Dendritic cell treated with granulocyte-macrophage colony-stimulating factor and Interleukin-4, amounts not matched to agents 40 ng/mL and 50 ng/mL, for 4 days (primary cell): ENCODE data around the gene PACRG.

Source experiments
- H3K27ac Mint-ChIP-seq: one replicate; pipeline ENCODE4 v1.8.0; 2022; ENCODE audit warnings: mild to moderate bottlenecking, mixed read lengths
- H3K27me3 Mint-ChIP-seq: one replicate; pipeline ENCODE4 v1.8.0; 2022; ENCODE audit warnings: mild to moderate bottlenecking, mixed read lengths
- H3K36me3 Mint-ChIP-seq: one replicate; pipeline ENCODE4 v1.8.0; 2022; ENCODE audit warnings: low read depth, mixed read lengths
- H3K4me1 Mint-ChIP-seq: one replicate; pipeline ENCODE4 v1.8.0; 2022; ENCODE audit warnings: low read depth, mixed read lengths
- H3K4me3 Mint-ChIP-seq: one replicate; pipeline ENCODE4 v1.8.0; 2022; ENCODE audit warnings: mild to moderate bottlenecking, moderate library complexity, mixed read lengths
- H3K9me3 Mint-ChIP-seq: one replicate; pipeline ENCODE4 v1.8.0; 2022; ENCODE audit warnings: mixed read lengths
- intact Hi-C: fragments of 100-400 bp; cut with micrococcal nuclease; formaldehyde crosslinking; loops from one replicate; pipeline ENCODE4 v1.15.0; 2022

PACRG gene

DNA sequence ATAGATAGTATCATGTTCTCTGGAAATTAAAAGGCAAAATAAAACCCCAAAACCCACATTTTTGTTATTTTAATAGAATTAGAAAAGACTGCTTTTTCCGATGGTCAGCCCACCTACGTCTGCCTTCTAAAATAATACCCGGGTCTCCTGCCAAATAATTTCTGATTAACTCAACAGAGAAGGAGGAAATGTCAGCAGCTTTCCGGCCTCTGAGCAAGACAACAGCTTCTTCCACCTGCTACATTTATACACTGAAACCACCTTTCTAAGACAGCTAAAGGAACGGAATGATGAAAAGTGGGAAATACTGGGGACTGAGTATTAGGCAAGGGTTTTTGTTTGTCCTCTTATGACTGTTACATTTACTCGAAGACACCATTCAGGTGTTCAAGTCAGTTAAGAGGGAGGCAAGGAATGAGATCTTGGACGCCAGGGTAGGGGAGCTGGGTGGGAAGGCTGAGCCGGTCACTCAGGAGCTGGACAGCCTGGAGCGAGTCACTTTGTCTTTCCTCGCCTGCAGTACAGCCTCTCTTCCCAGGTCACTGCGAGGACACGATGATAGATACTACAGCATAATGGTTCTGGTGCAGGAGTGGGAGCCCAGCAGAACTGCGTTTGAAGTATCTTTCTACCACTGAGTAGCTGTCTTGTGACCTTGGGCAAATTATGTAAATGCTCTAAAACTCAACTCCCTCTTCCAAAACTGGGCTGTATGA lies 590.5 kb downstream of the PACRG start:
- no peak overlapping the region for H3K27ac Mint-ChIP-seq
- H3K36me3 Mint-ChIP-seq = no peaks in the 10 kb centered on the region
- no peaks in the 10 kb centered on the region for H3K9me3 Mint-ChIP-seq
- intact Hi-C loops = no loop called here
- H3K4me1 Mint-ChIP-seq = peaks cover 13% of the 10 kb centered on the region
- no peak overlapping the region for H3K4me3 Mint-ChIP-seq
- peaks cover 19% of the 10 kb centered on the region for H3K27me3 Mint-ChIP-seq

DNA sequence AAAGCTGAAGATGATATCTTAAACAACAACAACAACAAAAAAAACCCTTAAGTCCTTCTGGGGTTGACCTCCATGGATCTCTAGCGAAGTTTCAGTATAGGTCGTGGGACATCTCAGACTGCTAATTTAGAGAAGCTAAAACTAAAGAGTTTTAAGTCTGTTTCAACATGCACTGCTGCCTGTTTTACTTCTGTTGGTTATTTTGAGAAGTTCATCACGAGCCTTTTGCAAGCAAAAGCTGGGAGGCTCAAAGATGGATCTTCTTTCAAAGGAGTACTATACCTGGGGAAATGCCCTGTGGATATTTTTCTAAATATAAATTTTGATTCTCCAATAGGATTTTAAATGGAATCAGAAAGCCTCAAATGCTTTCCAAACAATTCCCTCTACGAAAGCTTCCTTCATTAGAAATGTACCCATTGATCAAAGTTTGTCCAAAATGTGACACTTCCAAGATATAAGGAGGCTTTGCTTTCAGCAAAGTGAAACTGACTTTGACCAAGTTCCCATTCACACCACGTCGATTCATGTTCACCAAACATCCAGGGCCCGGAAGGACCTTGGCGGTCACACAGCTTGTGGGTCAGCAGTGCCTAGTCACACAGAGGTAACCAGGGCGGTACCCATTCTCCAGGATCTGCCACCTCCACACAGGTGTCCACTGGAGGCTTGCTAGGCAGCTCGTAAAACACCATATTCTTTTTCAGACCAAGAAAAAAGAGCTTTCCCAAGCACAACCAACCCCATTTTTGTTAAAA lies 592.0 kb downstream of the PACRG start:
- peaks cover 18% of the 10 kb centered on the region for H3K4me1 Mint-ChIP-seq
- intact Hi-C loops = no loop called here
- H3K9me3 Mint-ChIP-seq = no peaks in the 10 kb centered on the region
- H3K4me3 Mint-ChIP-seq = no peak overlapping the region
- peaks cover 7% of the 10 kb centered on the region for H3K27me3 Mint-ChIP-seq
- H3K27ac Mint-ChIP-seq = peak overlapping the region; percentile 62
- H3K36me3 Mint-ChIP-seq = no peaks in the 10 kb centered on the region

DNA sequence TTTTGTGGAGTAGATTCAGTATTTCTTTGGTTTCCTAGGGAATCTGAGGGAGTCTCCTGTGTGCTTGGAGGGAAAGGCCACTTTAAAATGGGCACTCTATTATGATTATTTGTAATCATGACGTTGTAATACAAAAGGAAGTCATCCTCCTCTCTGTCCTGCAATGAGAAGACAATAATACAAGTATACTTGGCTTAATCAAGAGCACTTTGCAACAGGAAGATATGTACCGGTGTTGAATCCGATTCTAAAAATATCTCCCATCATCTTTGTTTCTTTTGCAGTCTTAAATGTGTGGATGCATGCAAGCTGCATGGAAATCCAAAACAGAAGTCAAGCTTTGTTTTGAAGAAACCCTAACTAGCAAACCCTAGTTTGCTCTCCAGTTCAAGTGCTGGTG lies 592.6 kb downstream of the PACRG start:
- Mint-ChIP-seq H3K27me3 (peaks cover 7% of the 10 kb centered on the region), H3K27ac (peak overlapping the region; percentile 62), H3K36me3 (no peaks in the 10 kb centered on the region), H3K4me1 (peaks cover 24% of the 10 kb centered on the region), H3K4me3 (no peak overlapping the region), H3K9me3 (no peaks in the 10 kb centered on the region)
- intact Hi-C loops = no loop called here

DNA sequence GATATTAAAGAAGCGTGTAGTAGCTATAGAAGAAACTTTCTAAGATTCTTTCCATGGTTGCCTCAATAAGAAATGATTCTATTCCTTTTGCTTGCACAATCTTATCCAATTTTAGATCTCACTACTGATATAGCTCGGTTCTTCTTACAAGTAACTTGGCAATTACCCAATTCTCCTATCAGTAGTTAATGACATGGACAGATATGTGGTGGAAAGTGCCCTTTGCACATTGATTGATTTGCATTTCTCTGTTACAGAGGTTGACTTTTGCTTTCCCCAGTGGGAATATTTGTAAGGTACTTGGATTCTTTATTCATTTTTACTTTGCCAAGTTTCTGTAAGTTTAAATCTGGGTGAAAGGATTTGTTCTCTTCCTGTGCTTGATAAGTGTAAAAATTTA lies 593.0 kb downstream of the PACRG start:
- no peak overlapping the region for H3K4me3 Mint-ChIP-seq
- peaks cover 25% of the 10 kb centered on the region for H3K4me1 Mint-ChIP-seq
- H3K27ac Mint-ChIP-seq = no peak overlapping the region
- H3K9me3 Mint-ChIP-seq = no peaks in the 10 kb centered on the region
- H3K36me3 Mint-ChIP-seq = no peaks in the 10 kb centered on the region
- peaks cover 5% of the 10 kb centered on the region for H3K27me3 Mint-ChIP-seq
- intact Hi-C loops = no loop called here

DNA sequence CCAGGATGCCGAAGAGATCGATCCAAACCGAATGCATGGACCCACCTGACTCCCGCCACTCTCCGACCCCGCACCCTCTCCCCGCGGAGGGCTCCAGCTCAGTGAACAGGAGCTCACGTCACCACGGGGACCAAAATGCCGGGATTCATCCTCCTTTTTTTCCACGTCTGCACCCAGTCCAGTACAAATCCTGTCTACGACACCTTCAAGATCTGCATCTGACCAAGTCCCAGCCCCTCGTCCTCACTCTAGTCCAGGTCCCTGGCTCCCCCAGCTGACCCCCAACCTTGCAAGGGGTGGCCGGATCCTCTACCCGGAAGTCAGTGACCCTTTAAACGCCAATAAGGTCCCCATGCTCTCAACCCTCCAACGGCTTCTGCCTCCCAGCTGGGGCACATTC lies 593.9 kb downstream of the PACRG start:
- intact Hi-C loops = no loop called here
- H3K27me3 Mint-ChIP-seq = peaks cover 4% of the 10 kb centered on the region
- H3K27ac Mint-ChIP-seq = peak overlapping the region; percentile 34
- no peaks in the 10 kb centered on the region for H3K9me3 Mint-ChIP-seq
- no peak overlapping the region for H3K4me3 Mint-ChIP-seq
- peaks cover 25% of the 10 kb centered on the region for H3K4me1 Mint-ChIP-seq
- no peaks in the 10 kb centered on the region for H3K36me3 Mint-ChIP-seq

DNA sequence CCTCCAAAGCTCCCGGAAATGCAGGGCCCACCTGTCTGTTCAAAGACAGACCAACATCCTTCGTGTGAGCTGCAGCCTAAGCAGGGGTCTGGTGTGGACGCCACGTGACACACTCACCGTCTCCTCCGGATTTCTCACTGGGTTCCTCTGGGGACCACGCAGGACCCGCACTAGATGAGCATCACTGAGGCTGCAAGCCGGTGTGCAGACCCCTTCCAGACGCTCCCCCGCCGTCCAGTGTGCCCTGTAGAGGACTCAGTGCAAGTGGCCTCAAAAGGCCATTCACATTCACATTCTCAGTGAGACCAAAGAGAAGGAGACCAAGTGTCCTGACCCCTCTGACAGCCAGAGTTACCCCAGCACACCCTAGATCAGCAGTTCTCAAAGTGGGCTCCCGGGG lies 595.5 kb downstream of the PACRG start:
- intact Hi-C loops = no loop called here
- Mint-ChIP-seq H3K4me1 (peaks cover 30% of the 10 kb centered on the region), H3K27ac (no peak overlapping the region), H3K27me3 (peaks cover 4% of the 10 kb centered on the region), H3K9me3 (peaks cover 12% of the 10 kb centered on the region), H3K4me3 (no peak overlapping the region), H3K36me3 (peaks cover 6% of the 10 kb centered on the region)

DNA sequence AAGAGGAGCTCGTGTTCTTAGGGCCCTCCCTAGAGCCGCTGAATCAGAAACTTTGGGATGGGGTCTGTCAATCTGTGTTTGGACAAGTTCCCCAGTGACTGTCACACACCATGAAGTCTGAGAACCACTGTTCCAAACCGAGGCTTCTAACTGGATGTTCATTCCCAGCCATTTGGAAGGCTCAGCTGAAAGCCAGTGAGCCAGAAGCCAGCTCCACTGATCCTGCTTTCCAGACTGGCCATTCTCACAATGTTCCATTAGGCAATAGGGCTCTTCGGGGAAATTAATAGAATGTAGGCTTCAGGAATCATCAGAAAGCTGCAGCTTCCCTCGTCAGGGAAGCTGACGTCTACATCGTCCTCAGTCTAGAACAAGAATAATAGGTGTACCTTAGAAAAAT lies 595.9 kb downstream of the PACRG start:
- H3K27me3 Mint-ChIP-seq = peaks cover 4% of the 10 kb centered on the region
- H3K4me1 Mint-ChIP-seq = peaks cover 30% of the 10 kb centered on the region
- H3K27ac Mint-ChIP-seq = no peak overlapping the region
- peaks cover 6% of the 10 kb centered on the region for H3K36me3 Mint-ChIP-seq
- H3K9me3 Mint-ChIP-seq = peaks cover 12% of the 10 kb centered on the region
- intact Hi-C loops = no loop called here
- H3K4me3 Mint-ChIP-seq = no peak overlapping the region

DNA sequence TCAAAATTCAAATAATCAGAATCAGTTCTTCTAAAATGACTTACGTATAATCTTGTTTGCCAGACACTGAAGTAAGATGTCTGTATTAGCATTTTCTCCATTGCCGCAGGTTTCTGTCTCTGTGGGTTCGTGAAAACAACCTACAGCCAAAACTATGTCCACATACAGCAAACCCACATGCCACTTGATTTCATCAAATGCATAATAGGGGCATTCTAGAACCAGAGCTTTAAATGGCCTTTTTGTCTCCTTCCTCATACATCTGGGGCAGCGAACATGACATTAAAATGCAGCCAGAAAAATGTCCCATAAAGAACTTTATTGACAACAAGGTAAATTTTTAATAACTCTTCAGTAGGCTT lies 596.5 kb downstream of the PACRG start:
- Mint-ChIP-seq H3K4me3 (no peak overlapping the region), H3K27me3 (peaks cover 4% of the 10 kb centered on the region), H3K4me1 (peaks cover 30% of the 10 kb centered on the region), H3K9me3 (peaks cover 12% of the 10 kb centered on the region), H3K27ac (no peak overlapping the region), H3K36me3 (peaks cover 6% of the 10 kb centered on the region)
- intact Hi-C loops = no loop called here

DNA sequence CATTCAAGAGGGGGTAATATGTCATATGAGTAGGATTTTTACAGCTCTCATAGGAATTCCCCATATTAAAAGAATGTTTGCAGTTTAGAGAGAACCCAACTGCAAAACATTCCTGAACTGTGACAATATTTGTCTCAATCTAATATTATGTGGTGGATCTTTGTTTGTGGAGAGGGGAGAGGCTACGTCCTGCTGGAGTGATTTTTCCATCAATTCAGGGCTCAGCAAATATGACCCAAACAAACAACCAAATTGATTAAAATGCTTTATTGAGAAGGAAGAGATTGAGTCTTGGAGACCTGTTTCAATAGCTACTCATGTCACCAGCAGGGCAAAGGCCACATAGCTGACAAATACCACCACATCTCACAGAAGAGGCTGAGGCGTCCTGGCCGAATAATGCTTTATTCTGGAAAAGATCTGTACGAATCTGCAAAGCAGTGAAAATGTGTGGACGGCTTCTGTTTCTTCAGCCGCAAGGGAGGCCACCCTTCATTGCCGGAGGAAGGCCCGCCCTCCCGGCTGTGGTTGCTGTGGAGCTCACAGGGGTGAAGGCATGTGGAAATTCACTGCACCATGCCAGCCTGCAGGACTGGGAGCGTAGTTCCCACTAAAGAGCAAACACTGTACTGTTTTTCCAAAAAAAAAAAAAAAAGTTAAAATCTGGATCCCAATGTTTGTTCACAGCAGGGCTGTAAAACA lies 597.1 kb downstream of the PACRG start:
- intact Hi-C loops = no loop called here
- Mint-ChIP-seq H3K4me1 (peaks cover 29% of the 10 kb centered on the region), H3K9me3 (peaks cover 12% of the 10 kb centered on the region), H3K27me3 (peaks cover 4% of the 10 kb centered on the region), H3K4me3 (no peak overlapping the region), H3K36me3 (peaks cover 6% of the 10 kb centered on the region), H3K27ac (no peak overlapping the region)

DNA sequence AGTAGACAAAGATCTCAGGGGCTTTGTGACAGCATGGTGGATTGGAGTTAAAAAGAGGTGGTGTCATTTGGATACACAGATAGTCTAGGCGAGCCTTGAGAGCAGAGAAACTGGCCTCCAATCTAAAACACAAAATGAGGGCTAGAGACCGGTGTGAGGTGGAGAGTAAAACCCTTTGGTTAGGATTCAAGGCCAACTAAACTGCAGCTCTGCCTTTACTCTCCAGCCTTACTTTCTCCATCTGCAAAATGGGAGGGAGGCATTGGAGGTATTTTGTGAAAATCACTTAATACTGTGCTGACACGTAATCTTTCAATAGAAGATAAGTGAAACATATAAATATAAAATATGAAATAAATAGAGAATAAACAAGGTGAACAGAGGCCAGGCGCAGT lies 597.6 kb downstream of the PACRG start:
- intact Hi-C loops = no loop called here
- Mint-ChIP-seq H3K9me3 (peaks cover 12% of the 10 kb centered on the region), H3K27me3 (peaks cover 4% of the 10 kb centered on the region), H3K27ac (no peak overlapping the region), H3K36me3 (peaks cover 6% of the 10 kb centered on the region), H3K4me1 (peaks cover 24% of the 10 kb centered on the region), H3K4me3 (no peak overlapping the region)

DNA sequence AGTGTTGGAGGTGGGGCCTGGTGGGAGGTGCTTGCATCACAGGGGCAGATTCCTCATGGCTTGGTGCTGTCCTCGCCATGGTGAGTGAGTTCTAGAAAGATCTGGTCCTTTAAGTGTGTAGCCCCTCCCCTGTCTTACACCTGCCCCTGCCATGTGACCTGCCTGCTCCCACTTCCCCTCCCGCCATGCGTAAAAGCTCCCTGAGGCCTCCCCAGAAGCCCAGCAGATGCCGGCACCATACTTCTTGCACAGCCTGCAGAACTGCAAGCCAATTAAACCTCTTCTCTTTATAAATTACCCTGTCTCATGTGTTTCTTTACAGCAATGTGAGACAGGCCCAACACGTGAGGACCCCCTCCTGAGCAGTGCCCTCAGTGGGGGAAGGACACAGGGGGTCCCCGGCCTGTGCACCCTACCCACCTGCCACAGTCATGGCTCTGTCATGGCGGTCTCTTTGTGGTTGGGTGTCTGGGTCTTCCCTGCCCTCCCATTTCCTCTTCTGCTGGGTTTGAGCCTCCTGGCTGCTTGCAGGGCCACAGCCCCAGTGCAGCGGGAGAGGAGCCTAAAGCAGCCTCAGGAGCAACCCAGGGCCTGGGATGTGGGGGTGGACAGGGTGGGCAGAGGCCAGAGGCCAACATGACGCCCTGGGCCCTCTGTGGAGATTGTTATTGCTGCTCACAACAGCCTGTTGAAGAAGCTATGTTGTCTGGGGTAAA lies 599.5 kb downstream of the PACRG start:
- Mint-ChIP-seq H3K27ac (no peak overlapping the region), H3K4me1 (peaks cover 24% of the 10 kb centered on the region), H3K27me3 (no peaks in the 10 kb centered on the region), H3K9me3 (peaks cover 12% of the 10 kb centered on the region), H3K36me3 (peaks cover 6% of the 10 kb centered on the region), H3K4me3 (no peak overlapping the region)
- intact Hi-C loops = no loop called here

DNA sequence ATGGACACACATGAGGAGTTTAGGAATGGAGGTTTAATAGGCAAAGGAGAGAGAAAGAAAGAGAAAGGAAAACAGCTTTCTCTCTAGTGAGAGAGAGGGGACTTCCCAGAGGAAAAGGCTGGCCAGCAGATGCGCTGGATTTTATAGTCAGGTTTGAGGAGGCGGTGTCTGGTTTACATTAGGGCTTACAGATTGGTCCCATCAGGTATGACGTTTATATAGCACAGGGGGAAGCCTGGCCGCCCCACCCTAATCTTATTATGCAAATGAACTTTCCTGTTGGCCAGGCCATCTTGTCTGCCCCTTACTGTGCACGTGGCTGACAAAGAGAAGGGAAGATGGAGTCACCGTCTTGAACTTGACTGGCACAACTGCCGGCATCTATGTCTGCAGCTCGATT lies 600.1 kb downstream of the PACRG start:
- H3K9me3 Mint-ChIP-seq = peaks cover 12% of the 10 kb centered on the region
- H3K27me3 Mint-ChIP-seq = no peaks in the 10 kb centered on the region
- no peak overlapping the region for H3K4me3 Mint-ChIP-seq
- peaks cover 6% of the 10 kb centered on the region for H3K36me3 Mint-ChIP-seq
- no peak overlapping the region for H3K27ac Mint-ChIP-seq
- intact Hi-C loops = no loop called here
- H3K4me1 Mint-ChIP-seq = peaks cover 24% of the 10 kb centered on the region

DNA sequence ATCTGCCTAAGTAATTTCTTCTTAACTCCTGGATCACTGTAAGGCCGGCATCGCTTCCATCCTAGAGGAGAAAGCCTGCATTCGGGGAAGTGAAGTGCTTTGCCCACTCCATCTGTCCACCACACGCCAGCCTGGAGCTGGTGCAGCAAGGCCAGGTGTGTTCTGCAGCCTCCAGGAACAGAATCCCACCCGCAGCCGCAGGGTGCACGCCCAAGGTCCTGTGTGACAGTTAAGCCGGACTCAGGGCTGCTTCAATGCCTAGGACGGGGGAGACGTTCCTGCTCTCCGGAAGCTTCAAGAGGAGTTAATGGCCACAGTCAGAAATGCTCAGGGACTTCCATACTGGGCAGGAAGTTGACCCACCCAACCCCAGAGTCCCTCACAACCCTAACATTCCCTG lies 600.6 kb downstream of the PACRG start:
- Mint-ChIP-seq H3K4me3 (no peak overlapping the region), H3K27me3 (no peaks in the 10 kb centered on the region), H3K36me3 (peaks cover 6% of the 10 kb centered on the region), H3K9me3 (peaks cover 12% of the 10 kb centered on the region), H3K4me1 (peaks cover 27% of the 10 kb centered on the region), H3K27ac (no peak overlapping the region)
- intact Hi-C loops = no loop called here

DNA sequence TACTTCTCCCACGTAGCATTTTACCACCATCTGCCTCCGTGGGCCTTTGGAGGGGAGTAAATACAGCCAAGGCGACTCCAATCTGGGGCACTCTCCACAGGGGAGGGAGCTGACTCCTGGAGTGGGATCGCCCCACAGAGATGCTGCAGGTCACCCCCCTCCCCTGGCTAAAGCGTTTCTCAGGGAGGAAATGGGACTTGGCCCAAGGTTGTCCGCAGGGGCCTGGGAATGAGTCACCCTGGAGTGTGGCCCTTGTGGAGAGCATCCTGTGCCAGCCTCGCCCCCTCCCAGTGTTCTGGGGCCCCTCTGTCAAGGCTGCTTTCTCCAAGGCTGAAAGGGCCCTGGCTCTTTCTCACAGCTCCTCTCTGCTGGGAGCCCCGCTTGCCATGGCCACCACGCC lies 602.2 kb downstream of the PACRG start:
- Mint-ChIP-seq H3K36me3 (peaks cover 6% of the 10 kb centered on the region), H3K27ac (no peak overlapping the region), H3K4me3 (no peak overlapping the region), H3K4me1 (peaks cover 32% of the 10 kb centered on the region), H3K27me3 (peaks cover 1% of the 10 kb centered on the region), H3K9me3 (peaks cover 12% of the 10 kb centered on the region)
- intact Hi-C loops = no loop called here
